AG10803 (cell line): ENCODE results near the gene ROR1.

ENCODE experiments used
- DNase-seq: peaks from one replicate; pipeline ENCODE4 v3.0.0; 2010; ENCODE audit warnings: low read depth
- H3K4me3 ChIP-seq: 2 replicates; pipeline ENCODE4 v1.5.1; 2011; ENCODE audit warnings: mild to moderate bottlenecking, low read length, control low read depth
- TF ChIP-seq, protein P1 (sequence below): conservative IDR thresholded peaks from 2 replicates; pipeline ENCODE4 v1.5.1; 2011; ENCODE audit warnings: mild to moderate bottlenecking, low read length, control low read depth, inconsistent platforms

The ROR1 gene

DNA sequence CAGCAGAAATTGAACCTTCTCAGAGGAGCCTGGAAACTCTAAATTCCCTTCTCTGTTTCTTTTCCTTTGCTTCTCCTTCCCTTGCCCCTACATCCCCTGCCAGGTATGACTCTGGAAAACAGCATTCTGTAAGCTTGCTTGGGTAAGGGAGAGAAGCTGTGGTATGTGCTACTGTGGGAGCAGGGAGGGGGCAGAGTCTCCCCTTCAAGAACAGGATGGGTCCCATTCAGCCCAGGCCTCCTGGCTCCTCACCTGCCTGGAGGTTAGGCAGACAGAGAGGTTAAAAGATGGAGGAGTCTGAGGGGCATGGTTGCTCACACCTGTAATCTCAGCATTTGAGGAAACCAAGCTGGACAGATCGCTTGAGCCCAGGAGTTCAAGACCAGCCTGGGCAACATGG lies 389.0 kb downstream of the ROR1 start:
- TF ChIP-seq, protein P1, sequence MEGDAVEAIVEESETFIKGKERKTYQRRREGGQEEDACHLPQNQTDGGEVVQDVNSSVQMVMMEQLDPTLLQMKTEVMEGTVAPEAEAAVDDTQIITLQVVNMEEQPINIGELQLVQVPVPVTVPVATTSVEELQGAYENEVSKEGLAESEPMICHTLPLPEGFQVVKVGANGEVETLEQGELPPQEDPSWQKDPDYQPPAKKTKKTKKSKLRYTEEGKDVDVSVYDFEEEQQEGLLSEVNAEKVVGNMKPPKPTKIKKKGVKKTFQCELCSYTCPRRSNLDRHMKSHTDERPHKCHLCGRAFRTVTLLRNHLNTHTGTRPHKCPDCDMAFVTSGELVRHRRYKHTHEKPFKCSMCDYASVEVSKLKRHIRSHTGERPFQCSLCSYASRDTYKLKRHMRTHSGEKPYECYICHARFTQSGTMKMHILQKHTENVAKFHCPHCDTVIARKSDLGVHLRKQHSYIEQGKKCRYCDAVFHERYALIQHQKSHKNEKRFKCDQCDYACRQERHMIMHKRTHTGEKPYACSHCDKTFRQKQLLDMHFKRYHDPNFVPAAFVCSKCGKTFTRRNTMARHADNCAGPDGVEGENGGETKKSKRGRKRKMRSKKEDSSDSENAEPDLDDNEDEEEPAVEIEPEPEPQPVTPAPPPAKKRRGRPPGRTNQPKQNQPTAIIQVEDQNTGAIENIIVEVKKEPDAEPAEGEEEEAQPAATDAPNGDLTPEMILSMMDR, result no peak
- no peak for DNase-seq
- no peak overlapping the region for H3K4me3 ChIP-seq

DNA sequence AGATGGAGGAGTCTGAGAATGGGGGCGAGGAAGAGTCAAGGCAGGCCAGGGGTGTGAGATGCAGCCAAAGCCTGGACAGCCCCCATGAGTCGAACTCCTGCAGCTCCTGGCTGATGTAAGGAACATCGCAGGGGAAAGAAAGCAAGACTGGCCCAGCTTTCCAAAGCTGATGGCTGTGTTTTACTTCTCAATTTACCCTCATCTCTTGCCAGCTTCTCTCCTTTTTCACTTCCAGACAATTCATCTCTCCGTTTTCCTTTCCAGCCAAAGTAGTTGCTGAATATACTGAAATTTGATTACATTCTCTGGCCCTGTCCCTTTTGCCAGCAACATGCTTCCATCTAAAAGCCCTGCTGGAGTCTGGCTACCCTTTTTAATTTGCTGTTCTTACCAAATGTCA lies 389.6 kb downstream of the ROR1 start:
- no peak overlapping the region for H3K4me3 ChIP-seq
- TF ChIP-seq, protein P1, result no peak
- DNase-seq, result no peak

DNA sequence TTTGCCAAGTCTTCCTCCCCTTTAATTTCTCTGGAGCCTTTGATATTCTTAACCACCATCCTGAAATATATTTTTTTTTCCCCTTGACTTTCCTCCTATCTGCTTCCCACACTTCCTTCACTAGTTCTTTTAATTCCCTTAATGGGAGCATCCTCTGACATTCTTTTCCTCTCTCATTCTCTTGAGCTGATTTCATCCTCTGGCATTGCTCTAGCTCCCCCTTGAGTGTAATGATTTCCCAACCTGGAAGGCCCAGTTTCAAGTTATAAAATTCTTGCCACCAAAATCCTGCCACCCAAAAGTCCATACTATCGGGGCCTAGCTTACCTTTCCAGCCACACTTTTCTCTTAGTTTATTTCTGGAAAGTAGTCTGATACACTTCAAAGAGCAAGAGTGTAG lies 390.2 kb downstream of the ROR1 start:
- TF ChIP-seq, protein P1, result peak; percentile 70
- DNase-seq, result peak; percentile 73
- H3K4me3 ChIP-seq, result no peak overlapping the region

DNA sequence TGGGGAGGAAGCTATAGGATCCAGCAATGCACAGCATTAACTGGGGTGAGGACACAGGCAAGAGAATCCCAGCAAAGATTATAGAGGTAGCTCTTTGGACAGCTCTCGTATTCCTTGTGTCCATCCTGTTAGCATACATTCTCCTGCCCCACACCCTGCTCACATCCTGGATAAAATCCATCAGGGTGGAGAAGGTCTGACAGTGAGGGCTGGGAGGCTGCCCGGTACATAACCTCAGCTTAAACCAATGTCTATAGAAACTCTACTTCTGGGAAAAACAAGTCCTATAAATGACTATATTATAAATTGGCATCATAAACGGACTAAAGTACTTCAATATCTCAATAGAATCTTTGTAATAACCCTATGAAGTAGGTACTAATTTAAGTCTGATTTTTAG lies 392.8 kb downstream of the ROR1 start:
- no peak for DNase-seq
- H3K4me3 ChIP-seq, result no peak overlapping the region

DNA sequence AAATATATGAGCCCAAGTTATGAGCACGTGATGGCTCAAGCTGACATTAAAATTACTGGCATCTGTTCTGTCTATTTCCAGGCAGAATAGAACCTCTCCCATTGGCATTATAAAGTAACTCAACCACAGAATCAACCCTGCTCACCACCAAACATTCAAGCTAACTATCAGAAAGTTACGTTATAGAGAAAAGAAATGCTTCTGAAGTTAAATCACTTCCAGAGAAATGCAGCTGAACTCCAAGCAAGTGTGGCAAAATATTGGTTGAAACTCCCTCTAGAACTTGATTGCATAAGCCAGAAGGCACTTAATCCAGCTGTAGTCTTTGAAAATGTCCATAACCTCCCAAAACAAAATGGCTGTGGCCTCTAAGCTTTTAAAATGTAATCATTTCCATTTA lies 393.4 kb downstream of the ROR1 start:
- no peak overlapping the region for H3K4me3 ChIP-seq
- TF ChIP-seq, protein P1, result no peak
- peak; percentile 89 for DNase-seq

More for the DNA sequence above, 392.8 kb downstream of the ROR1 start:
- TF ChIP-seq, protein P1, result no peak

DNA sequence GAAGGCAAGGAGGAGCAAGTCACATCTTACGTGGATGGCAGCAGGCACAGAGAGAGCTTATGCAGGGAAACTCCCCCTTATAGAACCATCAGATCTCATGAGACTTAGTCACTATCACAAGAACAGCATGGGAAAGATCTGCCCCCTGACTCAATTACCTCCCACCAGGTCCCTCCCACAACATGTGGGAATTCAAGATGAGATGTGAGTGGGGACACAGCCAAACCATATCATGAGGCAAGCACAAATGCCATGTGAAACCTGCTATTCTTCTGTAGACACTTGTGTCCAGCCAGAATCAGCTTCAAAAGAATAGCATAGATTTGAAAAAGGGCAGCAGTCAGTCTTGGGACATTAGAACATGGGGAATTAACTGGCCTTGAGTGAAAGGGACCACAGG lies 397.4 kb downstream of the ROR1 start:
- TF ChIP-seq, protein P1, result no peak
- DNase-seq, result no peak
- no peak overlapping the region for H3K4me3 ChIP-seq

DNA sequence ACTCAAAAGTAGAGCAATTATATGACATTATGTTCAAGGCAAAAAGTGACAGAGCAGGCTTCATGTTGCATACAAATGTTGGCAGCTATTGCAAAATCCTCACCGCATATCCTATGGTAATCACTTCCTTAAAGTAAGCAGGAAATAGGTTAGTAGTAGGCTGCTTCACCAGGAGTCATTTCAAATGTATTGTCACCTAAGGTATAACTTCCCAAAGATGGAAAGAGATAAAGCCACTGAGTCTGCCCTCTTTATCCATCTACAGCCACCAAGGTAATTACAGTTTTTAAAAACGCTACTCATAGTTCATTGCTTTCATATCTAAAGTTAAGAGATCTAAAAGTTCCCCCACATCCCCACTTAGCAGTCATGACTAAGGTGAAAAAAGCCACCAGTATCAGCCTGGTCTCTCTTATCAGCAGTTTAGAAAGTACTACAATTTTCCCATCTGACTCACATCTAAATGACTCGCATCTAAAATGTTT lies 398.0 kb downstream of the ROR1 start:
- TF ChIP-seq, protein P1, result no peak
- H3K4me3 ChIP-seq, result no peak overlapping the region
- DNase-seq, result peak; percentile 48
